Muscle of arm (tissue), 12 donors: ENCODE data around the gene SCRN2. TPM values are rescaled to one million over a fixed set of nuclear protein-coding genes. Genes with fewer than 3 reads are reported as not detected.

Experiments
- DNase-seq: peaks from one replicate; pipeline ENCODE4 v3.0.0-alpha.2; 2013
- polyA plus RNA-seq, 12 donors: library from polyadenylated mRNA; unstranded; fragments of 120-200 nt; gene quantifications; one replicate each; pipeline ENCODE4 v1.2.1, GENCODE V29; 2013; ENCODE audit not compliant: insufficient read length in 12 of 12

SCRN2 gene
- polyA plus RNA-seq, 12 donors = 15.6 to 45.1 (median 23.2) TPM; not detected in 1

DNA sequence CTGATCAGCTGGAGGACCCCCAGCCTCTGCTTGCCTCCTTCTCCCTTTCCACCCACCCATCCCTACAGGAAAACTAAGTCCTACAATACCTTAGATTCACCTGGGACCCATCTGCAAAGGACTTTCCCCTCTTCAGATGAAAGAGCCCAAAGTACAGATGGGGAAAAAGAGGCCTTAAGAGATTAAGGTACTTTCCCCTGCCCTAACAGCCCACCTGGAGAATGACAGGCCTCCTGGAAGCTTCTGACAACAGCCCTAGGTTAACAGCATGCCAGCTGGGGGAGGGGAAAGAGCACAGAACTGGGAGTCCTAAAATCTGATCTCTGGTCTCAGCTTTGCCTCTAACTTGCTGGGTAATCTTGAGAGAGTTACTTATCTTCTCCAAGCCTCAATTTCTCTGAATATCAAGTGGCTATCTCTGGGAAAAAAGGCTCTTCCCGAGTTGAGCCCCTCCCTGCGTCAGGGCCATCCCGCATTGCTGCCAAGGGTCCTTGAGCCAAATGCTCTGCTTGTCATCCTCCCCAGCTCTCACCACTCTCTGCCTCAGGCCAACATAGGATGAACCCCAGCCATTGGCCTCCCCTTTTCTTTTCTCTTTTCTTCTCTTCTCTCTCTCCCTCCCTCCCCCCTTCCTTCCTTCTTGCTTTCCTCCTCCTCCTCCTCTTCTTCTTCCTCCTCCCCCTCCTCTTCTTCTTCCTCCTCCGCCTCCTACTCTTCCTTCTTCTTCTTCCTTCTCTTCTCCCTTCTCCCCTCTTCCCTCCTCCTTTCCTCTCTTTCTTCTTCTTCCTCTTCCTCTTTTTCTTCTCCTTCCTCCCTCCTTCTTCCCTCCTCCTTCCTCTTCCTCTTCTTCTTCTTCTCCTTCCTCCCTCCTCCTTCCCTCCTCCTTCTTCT, 32.4 kb upstream of the SCRN2 start:
- no peak for DNase-seq

DNA sequence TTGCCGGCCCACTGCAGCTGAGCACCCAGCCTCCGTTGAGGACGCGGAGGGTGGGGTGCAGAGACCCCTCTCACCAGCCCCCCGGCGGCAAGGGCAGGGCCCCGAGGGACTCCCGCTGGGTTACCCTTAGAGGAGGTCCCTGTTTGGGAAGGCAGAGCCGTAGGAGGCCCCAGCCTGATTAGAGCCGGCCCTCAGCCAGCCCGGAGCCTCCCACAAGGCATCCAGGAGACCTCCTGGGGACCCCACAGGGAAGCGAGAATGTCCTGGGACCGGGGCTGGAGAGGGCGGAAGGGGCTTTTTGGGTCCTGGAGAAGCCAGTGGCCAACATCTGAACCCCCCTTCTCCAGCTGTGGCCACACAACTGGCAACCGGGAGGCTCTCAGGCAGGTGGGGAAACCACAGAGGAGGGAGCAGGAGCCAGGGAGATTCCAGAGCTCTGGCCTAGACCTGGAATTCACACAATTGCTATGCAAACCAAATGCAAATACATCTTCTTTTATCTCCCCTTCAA, 31.6 kb upstream of the SCRN2 start:
- DNase-seq = no peak

DNA sequence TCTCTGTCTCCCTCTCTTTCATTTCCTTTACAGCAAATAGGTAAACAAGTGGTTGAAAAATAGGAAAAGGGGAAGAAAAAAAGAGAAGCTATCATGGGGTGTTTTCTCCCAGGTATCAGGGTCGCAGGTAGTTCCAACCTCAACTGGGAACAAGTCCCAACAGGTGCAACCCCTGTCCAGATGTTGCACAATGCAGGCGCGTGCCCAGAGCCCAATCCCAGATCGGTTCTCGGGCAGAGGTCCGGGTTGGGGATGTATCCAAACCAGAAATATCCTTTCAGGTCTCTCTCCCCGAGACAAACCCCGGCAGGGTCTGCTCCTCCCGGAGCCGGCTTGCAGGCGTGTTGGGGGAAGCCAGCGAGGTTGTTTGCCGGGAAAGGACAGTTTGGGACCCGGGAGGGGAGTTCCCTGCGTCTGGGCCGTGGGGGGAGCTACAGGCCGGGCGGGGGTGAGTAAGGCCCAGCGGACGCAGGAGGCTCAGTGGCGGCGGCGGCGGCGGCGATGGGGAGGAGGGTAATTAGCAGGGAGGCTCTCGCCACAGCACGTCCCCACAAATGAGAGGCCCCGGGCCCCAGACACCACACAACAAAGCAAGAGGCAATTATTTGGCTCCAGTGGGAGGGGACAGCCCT, 31.1 kb upstream of the SCRN2 start:
- no peak for DNase-seq

DNA sequence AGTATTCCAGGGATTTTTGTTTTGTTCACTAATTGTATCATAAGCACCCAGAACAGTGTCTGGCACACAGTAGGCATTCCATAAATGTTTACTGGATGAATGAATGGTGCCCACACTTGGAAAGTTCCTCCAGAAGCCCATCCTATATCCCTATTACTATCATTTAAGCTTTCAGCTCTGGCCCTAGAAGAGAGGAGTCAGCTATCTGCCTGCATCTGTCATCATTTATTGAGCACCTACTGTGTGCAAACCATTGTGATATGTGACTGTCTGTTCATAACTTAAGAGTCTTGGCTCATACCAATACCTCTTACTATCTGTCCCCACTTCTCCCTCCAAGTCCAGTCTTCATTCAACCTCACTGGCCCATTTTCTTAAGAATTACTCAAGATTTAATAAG, 30.0 kb upstream of the SCRN2 start:
- DNase-seq = no peak

DNA sequence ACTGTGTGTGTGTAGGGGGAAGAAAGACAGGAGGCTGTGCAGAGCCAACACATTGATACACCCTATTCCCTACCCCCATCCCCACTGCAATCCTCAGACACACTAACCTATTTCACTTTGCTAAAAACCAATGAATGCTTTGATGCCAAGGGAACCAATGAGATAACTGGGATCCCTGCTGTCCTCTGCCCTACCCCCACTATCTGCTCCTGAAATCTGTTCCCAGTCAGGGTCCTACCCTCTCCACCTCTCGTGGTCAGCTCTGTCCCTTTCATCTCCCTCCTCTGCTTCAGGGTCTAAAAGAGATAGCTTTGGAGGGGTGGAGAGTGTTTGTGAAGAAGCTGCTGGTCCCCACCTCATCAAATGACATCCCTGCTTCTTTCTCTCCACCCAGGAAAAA, 29.0 kb upstream of the SCRN2 start:
- no peak for DNase-seq

DNA sequence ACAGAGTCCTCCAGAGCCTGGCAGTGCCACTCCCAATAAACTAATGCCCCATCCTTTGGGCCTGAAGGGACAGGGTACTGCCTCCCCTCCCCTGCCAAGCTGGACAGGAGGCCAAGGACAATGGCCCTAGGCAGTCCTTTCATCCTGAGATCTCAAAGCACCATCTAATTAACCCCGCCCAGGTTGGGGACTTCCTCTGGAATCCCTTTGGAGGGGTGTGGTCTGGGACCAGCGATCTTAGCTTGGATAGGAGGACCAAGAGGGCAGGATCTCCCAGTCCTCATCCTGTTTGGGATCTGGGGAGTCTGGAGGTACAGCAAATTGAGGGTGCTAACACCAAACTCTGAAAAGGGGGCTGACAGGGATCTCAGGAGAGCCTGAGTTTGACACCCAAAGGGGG, 28.0 kb upstream of the SCRN2 start:
- no peak for DNase-seq

DNA sequence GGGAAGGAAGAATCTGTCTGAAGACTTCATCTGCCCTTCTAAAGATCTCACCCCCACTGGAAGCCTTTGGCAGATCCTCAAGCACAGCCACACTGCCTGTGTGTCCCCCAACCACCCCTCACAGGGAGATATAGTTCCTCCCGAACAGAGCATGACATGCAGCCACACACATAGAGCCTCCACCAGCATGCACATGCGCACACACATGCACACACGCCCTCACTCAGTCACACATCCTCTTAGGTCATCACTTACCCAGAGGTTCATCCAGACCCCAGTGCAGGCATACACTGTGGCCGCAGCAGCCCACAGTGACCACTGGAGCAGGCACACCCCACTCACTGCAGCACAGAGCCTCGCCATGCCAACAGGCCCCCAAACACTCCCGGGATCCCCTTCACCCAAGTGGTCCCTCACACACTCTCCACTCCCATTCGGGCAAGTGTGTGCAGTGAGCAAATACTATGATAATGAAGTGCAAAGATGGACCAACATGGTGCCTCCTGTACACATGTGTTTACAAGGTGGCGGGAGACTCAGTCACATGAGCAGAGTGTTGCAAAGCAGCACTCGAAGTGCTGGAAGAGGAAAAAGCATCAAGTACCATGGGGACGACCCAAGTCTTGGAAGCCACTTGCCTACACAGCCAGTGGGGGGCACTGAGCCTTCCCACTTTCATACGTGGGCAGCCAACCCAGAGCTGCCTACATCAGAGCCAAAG, 26.9 kb upstream of the SCRN2 start:
- DNase-seq = no peak

DNA sequence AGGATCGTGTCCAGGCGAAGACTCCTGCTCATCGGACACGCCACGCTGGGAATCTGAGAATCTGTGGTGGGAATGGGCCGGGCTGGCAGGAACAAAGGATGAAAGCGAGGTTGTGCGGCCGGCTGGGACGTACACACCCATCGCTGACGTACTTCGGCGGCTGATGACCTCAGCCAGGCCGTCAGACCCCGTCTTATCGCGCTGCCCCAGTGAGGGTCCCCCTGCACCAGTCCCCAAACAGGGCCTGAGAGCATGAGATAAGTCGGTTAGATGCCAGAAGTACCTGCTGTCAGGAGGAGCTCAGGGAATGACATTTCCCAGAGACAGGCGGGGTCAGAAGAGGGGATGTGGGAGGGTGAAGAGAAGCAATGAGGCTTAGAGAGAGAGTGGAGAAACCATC, 25.9 kb upstream of the SCRN2 start:
- DNase-seq = no peak

DNA sequence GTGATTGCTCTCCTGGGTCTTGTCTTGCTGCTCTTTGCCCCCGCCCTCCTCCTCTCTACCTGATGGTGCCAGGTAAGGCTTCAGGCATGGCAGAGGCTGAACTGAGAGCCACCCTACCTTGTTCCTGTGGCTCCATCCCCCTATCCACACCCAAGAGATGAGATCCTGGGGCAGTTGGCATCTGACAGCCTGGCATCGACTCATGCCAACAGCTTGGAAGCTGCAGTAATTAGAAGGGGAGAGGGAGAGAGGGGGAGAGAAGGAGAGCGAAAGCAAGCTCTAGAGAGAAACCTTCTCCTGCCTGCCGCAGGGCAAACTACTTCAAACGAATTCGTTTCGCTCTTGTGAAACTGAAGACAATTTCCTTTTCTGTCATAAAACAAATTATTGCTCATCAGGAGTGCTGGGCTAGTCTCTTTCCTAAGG, 23.7 kb upstream of the SCRN2 start:
- no peak for DNase-seq

DNA sequence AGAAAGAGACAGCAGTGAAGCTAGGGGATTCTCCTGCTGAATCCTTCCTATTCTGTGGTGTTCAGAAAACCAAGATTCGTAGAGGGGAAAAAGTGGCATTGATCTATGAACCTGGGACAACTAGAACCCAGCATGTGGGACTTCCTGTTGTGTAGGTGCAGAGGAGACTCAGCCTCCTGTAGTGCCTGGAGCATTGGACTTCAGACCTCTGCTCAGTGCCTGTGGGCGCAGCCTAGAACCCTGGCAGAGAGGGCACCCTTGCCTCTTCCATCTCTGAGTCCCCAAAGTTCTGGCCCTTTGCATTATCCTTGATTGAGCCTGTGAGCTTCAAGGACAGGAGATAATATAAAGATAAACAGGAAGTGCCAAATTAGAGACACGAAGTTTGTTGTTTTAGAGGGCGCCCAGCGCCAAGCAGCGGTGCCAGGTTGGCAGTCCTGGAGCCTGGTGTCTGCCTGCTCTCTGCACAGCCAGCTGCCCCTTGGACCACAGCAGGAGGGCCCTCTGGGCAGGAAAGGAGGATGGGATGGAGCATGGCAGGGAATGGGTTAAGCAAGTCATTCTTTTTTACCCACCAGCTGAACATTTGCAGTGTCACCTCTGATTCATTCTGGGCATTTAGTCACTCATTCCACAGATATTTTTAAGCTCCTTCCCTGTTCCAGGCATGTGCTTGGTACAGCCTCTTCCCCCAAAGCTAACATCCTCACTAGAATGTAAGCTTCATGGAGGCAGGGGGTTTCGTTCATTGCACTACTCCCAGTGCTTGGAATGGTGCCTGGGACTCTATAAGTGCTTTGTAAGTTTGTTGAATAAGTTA, 21.8 kb upstream of the SCRN2 start:
- DNase-seq = no peak

DNA sequence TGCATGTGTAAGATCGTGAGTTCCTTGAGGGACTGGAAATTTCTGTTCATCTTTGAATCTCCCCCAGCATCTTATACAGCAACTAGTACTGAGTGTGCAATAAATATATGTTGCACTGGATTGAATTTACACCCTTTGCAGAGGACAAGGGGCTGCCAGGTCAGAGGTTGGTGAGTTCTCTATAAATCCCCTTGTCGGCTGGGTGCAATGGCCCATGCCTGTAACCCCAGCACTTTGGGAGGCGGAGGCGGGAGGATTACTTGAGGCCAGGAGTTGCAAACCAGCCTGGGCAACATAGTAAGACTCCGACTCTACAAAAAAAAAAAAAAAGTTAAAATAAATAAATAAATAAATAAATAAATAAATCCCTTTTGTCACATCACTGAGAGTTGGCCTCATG, 19.3 kb upstream of the SCRN2 start:
- DNase-seq = no peak

DNA sequence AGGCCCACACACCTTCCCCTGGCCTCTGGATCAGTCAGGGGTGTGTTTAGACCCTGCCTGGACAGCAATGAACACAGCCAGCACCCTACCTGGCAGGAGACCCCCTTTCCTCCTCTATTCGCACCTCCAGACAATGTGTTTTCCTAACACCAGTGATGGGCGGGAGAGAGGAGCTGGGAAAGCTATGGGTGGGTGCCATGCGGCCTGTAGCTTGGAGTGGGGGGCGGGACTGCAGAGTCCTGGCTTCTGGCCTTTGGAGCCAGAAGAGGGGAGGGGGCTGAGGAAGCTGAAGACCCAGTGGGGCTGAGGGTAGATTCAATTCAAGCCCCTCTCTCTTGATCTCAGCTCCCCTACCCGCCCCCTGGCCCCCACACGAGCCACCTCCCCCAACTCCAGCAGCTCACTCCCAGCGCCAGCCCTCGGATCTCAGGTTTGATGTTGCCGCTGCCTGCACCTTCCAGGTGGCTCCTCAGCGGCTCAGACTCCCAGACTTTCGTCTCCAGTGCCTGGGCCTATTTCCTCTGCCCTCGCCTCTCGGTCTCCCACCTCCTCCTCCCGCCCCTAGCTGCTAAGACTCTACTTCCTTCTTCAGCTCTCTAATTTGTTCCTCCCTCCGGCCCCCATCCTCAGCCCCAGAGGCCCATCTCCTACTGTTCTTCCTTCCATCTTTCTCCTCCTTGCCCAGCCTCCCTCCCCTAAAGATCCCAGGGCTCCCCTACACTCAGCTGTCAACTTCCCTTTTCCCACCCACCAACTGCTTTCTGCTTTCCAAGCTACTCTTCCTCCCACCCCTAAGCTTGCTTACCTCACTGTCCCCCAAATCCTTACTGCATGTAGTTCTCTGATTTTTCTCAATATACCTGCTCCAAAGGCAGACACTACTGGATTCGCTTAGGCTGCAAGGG, 16.7 kb upstream of the SCRN2 start:
- no peak for DNase-seq

DNA sequence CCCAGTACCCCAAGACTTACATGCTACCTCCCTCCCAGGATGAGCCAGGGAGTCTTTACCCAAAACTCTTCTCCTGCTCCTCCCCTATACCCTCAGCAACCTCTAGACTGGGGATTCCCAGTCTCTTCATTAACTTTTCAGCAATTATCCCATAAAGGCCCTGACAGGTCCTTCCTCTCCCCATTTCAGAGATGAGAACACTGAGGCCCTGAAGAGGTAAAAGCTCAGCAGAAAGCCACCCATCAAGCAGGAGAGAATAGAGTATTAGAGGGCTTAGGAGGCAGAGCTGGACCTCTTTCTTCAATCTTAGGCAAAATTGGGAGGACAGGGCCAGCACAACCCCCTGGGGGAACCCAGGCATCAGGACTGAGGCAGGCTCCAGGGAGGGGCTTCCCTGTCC, 15.8 kb upstream of the SCRN2 start:
- no peak for DNase-seq

DNA sequence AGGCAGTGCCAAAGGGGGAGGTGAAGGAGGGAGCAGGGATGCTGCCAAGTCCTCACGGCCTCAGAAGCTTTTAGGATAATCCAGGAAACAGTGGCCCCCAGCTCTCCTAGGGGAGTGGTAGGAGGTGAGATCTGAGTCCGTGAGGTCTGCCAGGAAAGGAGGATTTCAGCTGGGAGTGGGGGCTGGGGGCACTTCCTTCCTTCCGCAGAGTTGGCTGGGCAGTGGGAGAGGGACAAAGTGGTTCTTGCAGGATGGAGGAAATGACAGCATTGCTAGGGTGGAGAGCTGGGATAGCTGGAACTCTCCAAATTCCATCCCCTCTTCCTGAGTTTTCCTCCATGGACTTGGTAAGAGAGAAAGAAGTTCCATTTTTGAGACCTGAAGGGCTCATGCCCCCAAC, 14.7 kb upstream of the SCRN2 start:
- DNase-seq = no peak

DNA sequence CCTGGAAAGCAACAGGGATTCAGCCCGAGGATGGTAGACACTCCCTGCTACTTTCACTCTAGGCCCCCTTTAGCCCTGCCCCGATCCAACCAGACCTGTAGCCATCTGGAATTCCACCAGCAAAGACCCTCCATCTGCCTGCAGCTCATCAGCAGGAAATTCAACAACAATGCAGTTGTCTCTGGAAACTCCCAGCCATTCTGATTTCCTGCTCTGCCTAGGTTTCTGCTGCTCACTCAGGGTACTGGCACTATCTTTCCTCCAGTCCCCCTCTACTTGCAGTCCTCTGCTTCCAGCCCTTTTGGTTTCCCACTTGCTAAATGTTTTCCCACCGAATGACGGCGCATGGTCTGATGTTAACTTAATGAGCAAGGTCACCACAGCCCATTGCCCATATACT, 12.5 kb upstream of the SCRN2 start:
- DNase-seq = no peak

DNA sequence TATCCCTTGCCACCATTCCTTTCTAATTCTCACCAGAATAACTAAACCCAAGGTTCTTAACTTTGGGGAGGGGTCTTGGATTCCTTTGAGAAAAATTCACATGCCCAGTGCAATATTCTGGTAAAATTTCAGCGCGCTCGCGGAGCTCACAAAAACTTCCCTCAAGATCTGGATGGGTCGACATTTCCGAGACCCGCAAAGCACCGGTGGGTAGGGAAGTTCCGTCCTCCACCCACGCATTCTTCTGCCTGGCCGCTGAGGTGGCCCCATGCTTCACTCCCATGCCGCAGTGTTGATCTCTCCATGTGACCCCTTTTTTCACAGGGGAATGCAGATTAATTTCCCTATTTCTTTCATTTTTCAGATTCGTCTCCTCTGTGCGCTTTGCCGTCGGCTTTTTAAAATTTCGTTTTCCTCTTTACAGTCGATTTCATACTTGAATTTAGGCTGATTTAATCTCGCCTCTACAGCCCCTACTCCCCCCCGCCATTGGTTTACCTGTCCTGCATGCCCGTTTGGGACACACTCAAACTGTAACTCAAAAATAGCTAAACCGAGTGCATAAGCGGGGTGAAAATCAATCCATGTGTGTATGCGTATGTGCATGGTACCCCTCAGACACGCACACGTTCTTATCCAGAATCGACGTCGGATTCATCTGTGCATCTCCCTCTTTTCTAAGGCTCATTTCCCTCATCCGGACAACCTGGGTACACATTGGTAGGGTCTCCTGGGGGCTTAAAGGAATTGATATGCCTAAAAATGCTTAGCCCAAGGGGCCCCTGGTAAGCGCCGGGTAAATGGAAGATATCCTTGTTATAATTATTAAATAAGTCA, 11.3 kb upstream of the SCRN2 start:
- no peak for DNase-seq

DNA sequence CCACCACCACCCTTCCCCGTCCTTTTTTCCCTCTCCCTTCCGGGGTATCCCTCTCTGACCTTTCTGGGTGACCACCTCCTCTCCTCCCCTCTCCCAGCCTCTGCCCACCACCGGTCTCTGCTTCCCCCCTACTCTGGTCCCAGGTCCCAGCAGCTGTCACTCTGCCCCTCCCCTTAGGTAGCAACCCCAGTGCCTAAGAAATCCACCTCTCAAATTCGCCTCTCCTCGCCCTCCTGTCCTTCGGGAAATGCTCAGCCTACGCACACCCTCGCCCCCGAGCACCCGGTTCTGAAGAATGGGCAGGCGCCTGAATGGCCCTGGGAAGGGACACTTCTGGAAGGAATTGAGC, 10.7 kb upstream of the SCRN2 start:
- no peak for DNase-seq

DNA sequence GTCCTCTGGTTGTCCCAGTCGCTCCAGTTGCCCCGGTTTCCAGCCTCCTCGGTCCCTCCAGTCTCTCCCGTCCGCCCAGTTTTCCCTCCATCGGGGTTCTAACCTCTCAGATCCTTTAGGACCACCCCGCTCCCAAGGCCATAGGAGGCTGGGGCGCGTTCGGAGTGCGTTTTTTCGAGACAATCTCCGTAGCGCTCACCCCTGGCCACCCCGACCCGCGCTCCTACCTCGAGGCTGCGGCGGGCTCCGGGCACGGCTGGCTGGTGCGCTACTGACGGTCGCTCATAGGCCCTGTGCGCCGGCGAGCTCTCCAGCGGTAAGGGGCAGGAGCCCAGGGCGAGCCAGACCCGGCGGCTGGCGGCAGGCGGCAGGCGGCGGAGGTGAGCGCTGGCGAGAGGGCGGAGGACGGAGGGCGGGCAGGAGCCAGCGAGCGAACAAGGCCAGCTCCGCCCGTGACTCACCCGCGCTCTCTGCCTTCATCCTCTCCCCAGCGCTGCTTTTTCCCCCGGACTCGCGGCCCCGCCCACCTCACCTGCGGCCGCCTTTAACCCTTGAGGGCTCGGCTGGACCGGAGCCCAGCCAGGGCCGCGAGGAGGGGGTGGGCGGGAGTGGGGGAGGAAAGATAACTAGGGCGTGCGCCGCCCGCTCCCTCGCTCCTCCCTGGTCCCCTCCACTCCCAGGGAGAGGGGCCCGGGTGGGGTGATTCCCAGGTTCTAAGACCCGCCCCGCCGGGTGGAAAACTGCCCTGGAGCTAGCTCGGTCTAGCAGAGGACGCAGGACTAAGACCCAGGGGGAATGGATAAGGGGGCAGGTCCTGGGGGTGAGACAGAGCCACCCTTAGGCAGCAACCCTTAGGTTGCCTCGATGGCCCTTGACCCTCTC, 9.9 kb upstream of the SCRN2 start, which contains the start of gene SP6:
SP6 (minus strand) TSS at position 472 of the 882 bp plus-strand sequence. CDS start 2,734 bp downstream, outside the sequence.
- no peak for DNase-seq

DNA sequence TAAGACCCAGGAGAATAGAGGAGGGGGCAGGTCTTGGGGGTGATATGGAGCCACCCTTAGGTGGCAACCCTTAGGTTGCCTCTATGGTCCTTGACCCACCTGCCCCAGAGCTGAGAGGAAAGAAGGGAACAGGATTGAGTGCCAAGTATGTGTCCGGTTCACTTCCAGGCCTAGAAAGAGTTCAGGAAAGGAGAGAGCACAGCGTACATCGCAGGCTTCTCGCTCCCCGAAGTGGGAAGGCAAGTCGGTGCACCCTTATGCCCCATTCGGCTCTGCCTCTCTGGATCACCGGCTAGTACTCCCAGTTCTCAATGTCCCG, 9.3 kb upstream of the SCRN2 start:
- DNase-seq = no peak
